PC-3 (cell line): ENCODE measurements around the gene ITGAL. TPM values are rescaled to one million over a fixed set of nuclear protein-coding genes. Genes with fewer than 3 reads are reported as not detected.

Source experiments
- ATAC-seq: fragments of 200-7000 bp; cut with Tn5 transposase; 2 replicates; pipeline ENCODE4 v1.9.1; 2020; ENCODE audit warnings: mild to moderate bottlenecking, moderate library complexity
- BruUV-seq: library from RNA; stranded (reverse); fragments of 400-500 nt; replicated peaks from 2 replicates; lab custom pipeline; 2021; lab: Mats Ljungman, UMichigan
- CTCF ChIA-PET: fragments of 300-600 bp; sonication (Branson Sonifier 250); formaldehyde crosslinking; loops from one replicate; lab custom pipeline; 2022; ENCODE audit warnings: antibody characterized with exemption; lab: Charles Lee
- POLR2A ChIA-PET: fragments of 300-600 bp; sonication (Branson Sonifier 250); formaldehyde crosslinking; loops from one replicate; lab custom pipeline; 2022; ENCODE audit warnings: antibody characterized with exemption; ENCODE audit not compliant: unreplicated experiment; lab: Charles Lee
- DNase-seq: peaks from one replicate; pipeline ENCODE4 v3.0.0-alpha.2; 2015
- H2AFZ ChIP-seq: fragments of 300-600 bp; sonication (generic); 2 replicates; pipeline ENCODE4 v1.6.0; 2016; ENCODE audit warnings: antibody characterized with exemption, low read length
- H3F3A ChIP-seq: fragments of 300-600 bp; sonication (generic); one replicate; pipeline ENCODE4 v1.6.0; 2017; ENCODE audit warnings: antibody characterized with exemption, low read length, control low read depth, mild to moderate bottlenecking; ENCODE audit not compliant: unreplicated experiment
- H3K27ac ChIP-seq: fragments of 300-600 bp; sonication (generic); 2 replicates; pipeline ENCODE4 v1.5.1; 2016; ENCODE audit warnings: mild to moderate bottlenecking, low read length
- H3K27me3 ChIP-seq: fragments of 300-600 bp; sonication (generic); 2 replicates; pipeline ENCODE4 v1.6.1; 2016; ENCODE audit warnings: low read length, mixed read lengths
- H3K36me3 ChIP-seq: fragments of 300-600 bp; sonication (generic); 2 replicates; pipeline ENCODE4 v1.6.1; 2016; ENCODE audit warnings: low read depth, mixed run types, low read length, mixed read lengths
- H3K4me1 ChIP-seq: fragments of 300-600 bp; sonication (generic); 2 replicates; pipeline ENCODE4 v1.5.1; 2016; ENCODE audit warnings: low read length; ENCODE audit not compliant: insufficient read depth
- H3K4me2 ChIP-seq: fragments of 300-600 bp; sonication (generic); 2 replicates; pipeline ENCODE4 v1.6.0; 2016; ENCODE audit warnings: low read length
- H3K4me3 ChIP-seq: fragments of 300-600 bp; sonication (generic); 2 replicates; pipeline ENCODE4 v1.5.1; 2016; ENCODE audit warnings: mild to moderate bottlenecking, low read length, mixed read lengths
- H3K79me2 ChIP-seq: fragments of 300-600 bp; sonication (generic); 2 replicates; pipeline ENCODE4 v1.6.1; 2017; ENCODE audit warnings: low read length, mixed read lengths
- H3K9ac ChIP-seq: fragments of 300-600 bp; sonication (generic); 2 replicates; pipeline ENCODE4 v1.6.0; 2016; ENCODE audit warnings: mild to moderate bottlenecking, low read length
- H3K9me2 ChIP-seq: fragments of 300-600 bp; sonication (generic); replicated peaks from 2 replicates; pipeline ENCODE4 v1.6.1; 2016; ENCODE audit warnings: mixed run types, low read length, mixed read lengths
- H3K9me3 ChIP-seq: fragments of 300-600 bp; sonication (generic); 2 replicates; pipeline ENCODE4 v1.6.1; 2016; ENCODE audit warnings: low read length, mixed read lengths
- H4K20me1 ChIP-seq: fragments of 300-600 bp; sonication (generic); 2 replicates; pipeline ENCODE4 v1.6.1; 2016; ENCODE audit warnings: low read length, mixed read lengths
- CTCF ChIP-seq: fragments of 300-600 bp; sonication (generic); conservative IDR thresholded peaks from 2 replicates; pipeline ENCODE4 v1.5.1; 2017; ENCODE audit warnings: antibody characterized with exemption, low read depth, mild to moderate bottlenecking, low read length
- EZH2 ChIP-seq: fragments of 300-600 bp; sonication (generic); IDR thresholded peaks from one replicate; pipeline ENCODE4 v1.6.1; 2017; ENCODE audit warnings: antibody characterized with exemption, mild to moderate bottlenecking, low read length; ENCODE audit not compliant: unreplicated experiment
- EZH2phosphoT487 ChIP-seq: fragments of 300-600 bp; sonication (generic); IDR thresholded peaks from 2 replicates; pipeline ENCODE4 v1.6.1; 2018; ENCODE audit warnings: mild to moderate bottlenecking, antibody characterized with exemption, low read length, borderline replicate concordance
- intact Hi-C: fragments of 100-400 bp; cut with micrococcal nuclease; formaldehyde crosslinking; loops from 2 replicates; pipeline ENCODE4 v1.9.0; 2023
- total RNA-seq: library from RNA; depleted of rRNA; stranded (reverse); fragments of >200 nt; gene quantifications from 2 replicates; pipeline ENCODE4 v1.2.3, GENCODE V29; 2014

The ITGAL gene
- total RNA-seq, 1 experiment from 2014 or later, result not detected

GRCh38 chr16:30533748-30534367 is 61.3 kb downstream of the ITGAL start:
- H3K27ac ChIP-seq, result peak overlapping the region; percentile 64
- POLR2A ChIA-PET, result no interaction called here
- H3K79me2 ChIP-seq, result peaks cover 29% of the 10 kb centered on the region
- DNase-seq, result no peak
- H3K4me3 ChIP-seq, result peak overlapping the region; percentile 73
- H3K9ac ChIP-seq, result peak overlapping the region; percentile 95
- no peaks in the 10 kb centered on the region for H3F3A ChIP-seq
- ATAC-seq, result peak; percentile 34
- peak overlapping the region; percentile 91 for H2AFZ ChIP-seq
- no TSS peak for BruUV-seq
- no peaks in the 10 kb centered on the region for H3K27me3 ChIP-seq
- CTCF ChIA-PET, result interaction anchor here (0.7 kb wide), 1 partner anchor 77 kb away, joined by 7 read pairs; no protein-coding TSS in a partner anchor
- H3K9me2 ChIP-seq, result no peaks in the 10 kb centered on the region
- H3K4me2 ChIP-seq, result peak overlapping the region; percentile 97
- no peaks in the 10 kb centered on the region for H3K9me3 ChIP-seq
- intact Hi-C loops, result no loop called here
- no peaks in the 10 kb centered on the region for H4K20me1 ChIP-seq
- peaks cover 15% of the 10 kb centered on the region for H3K4me1 ChIP-seq
- no peaks in the 10 kb centered on the region for H3K36me3 ChIP-seq
- no peak for TF ChIP-seq EZH2
- no peak for TF ChIP-seq CTCF
- TF ChIP-seq EZH2phosphoT487, result no peak

- peak within 1 kb of the TSS; percentile 97 for H3K4me2 ChIP-seq
- no peaks in the 10 kb centered on the region for H4K20me1 ChIP-seq
- CTCF ChIA-PET, result interaction anchor here (0.7 to 1.2 kb wide), 2 partner anchors 76 to 105 kb away, joined by 4 to 7 read pairs; partner anchors contain the start of gene DCTPP1
- no peaks in the 10 kb centered on the region for H3K27me3 ChIP-seq
- no peak for TF ChIP-seq CTCF
- no peak for TF ChIP-seq EZH2
- no peak for TF ChIP-seq EZH2phosphoT487
- peak within 1 kb of the TSS; percentile 73 for H3K4me3 ChIP-seq
- no peaks in the 10 kb centered on the region for H3K9me2 ChIP-seq
- H3F3A ChIP-seq, result no peaks in the 10 kb centered on the region
- H3K9ac ChIP-seq, result peak within 1 kb of the TSS; percentile 95
- intact Hi-C loops, result loop anchor here (1.0 kb wide), 1 partner anchor 24 kb away; the partner anchor contains the start of gene ZNF764
- no peaks in the 10 kb centered on the region for H3K36me3 ChIP-seq
- peak; percentile 82 for DNase-seq
- H3K9me3 ChIP-seq, result no peaks in the 10 kb centered on the region
- POLR2A ChIA-PET, result interaction anchor here (0.8 kb wide), 1 partner anchor 35 kb away, joined by 4 read pairs; no protein-coding TSS in a partner anchor
- peaks cover 29% of the 10 kb centered on the region for H3K79me2 ChIP-seq
- peak within 1 kb of the TSS; percentile 91 for H2AFZ ChIP-seq
- peak within 1 kb of the TSS; percentile 64 for H3K27ac ChIP-seq
- TSS peak; percentile 36 for BruUV-seq
- peak; percentile 80 for ATAC-seq
- peaks cover 15% of the 10 kb centered on the region for H3K4me1 ChIP-seq
Observed at GRCh38 chr16:30534368-30535105, 62.0 kb downstream of the ITGAL start, which contains the start of gene ZNF747. Gene ZNF747 (minus strand): TSS chr16:30534858. CDS start chr16:30534679, 179 bp downstream.
